Measurements from ENCODE around the gene FAM234A. TPM values are rescaled to one million over a fixed set of nuclear protein-coding genes. Genes with fewer than 3 reads are reported as not detected.

FAM234A gene
- total RNA-seq, 1 donor from 2014 or later = 72.3 TPM

DNA sequence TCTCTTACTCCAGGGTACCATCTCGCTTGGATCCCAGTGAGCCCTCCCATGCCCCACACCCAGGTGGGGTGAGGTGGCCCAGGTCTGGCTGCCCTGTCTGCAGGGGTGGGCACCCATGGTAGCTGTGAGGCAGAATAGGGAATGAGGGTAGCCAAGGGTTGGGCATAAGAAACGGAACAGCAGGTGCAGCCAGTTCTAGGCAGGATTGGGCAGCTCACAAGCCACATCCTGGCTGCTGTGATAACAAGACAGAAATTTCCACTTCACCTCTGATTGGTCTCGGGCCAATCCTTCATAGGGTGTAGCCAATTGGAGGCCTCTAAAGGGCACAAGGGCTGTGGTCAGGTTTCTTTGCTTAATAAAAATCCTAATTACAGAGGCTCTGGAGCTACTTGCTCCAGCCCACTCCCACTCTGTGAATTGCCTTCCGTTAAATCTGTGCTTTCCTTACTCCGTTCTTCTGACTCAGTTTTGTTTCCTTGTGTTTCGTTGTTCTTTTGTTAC, 44.3 kb downstream of the FAM234A start:
- DNase-seq (ENCODE audit: low spot score) = no peak
- H3K4me3 Mint-ChIP-seq (ENCODE audit: unreplicated experiment) = no peak overlapping the region
- no peaks in the 10 kb centered on the region for H3K36me3 Mint-ChIP-seq (ENCODE audit: low read depth, unreplicated experiment)
- no peak overlapping the region for H3K27ac Mint-ChIP-seq (ENCODE audit: unreplicated experiment)
- no peaks in the 10 kb centered on the region for H3K4me1 Mint-ChIP-seq (ENCODE audit: unreplicated experiment)
- no peaks in the 10 kb centered on the region for H3K9me3 Mint-ChIP-seq (ENCODE audit: unreplicated experiment)
- TF ChIP-seq, protein P1, sequence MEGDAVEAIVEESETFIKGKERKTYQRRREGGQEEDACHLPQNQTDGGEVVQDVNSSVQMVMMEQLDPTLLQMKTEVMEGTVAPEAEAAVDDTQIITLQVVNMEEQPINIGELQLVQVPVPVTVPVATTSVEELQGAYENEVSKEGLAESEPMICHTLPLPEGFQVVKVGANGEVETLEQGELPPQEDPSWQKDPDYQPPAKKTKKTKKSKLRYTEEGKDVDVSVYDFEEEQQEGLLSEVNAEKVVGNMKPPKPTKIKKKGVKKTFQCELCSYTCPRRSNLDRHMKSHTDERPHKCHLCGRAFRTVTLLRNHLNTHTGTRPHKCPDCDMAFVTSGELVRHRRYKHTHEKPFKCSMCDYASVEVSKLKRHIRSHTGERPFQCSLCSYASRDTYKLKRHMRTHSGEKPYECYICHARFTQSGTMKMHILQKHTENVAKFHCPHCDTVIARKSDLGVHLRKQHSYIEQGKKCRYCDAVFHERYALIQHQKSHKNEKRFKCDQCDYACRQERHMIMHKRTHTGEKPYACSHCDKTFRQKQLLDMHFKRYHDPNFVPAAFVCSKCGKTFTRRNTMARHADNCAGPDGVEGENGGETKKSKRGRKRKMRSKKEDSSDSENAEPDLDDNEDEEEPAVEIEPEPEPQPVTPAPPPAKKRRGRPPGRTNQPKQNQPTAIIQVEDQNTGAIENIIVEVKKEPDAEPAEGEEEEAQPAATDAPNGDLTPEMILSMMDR (IDR thresholded peaks at IDR 0.05; ENCODE audit: unreplicated experiment) = no peak
- H3K27me3 Mint-ChIP-seq (ENCODE audit: unreplicated experiment) = peaks cover 9% of the 10 kb centered on the region

DNA sequence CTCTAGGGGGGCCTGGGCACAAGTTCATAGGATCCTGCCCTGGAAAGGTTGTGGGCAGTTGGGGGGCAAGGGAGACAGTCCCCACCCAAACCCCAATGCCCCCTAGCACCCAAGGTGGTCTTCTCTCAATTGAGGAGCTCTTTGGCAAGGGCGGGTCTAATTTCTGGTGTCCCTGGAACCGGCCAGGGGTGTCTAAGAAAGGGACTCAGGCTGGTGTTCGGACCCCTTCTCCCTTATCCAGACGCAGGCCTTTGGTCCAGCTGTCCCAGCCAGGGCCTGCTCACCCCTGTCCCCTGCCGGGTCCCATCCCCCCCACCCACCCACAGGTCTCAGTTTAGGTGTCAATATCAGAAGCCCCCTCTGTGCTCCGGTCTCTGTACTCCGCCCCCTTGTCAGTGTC, 44.9 kb downstream of the FAM234A start:
- Mint-ChIP-seq H3K27me3 (ENCODE audit: unreplicated experiment) (peaks cover 9% of the 10 kb centered on the region), H3K27ac (ENCODE audit: unreplicated experiment) (no peak overlapping the region), H3K9me3 (ENCODE audit: unreplicated experiment) (no peaks in the 10 kb centered on the region)

DNA sequence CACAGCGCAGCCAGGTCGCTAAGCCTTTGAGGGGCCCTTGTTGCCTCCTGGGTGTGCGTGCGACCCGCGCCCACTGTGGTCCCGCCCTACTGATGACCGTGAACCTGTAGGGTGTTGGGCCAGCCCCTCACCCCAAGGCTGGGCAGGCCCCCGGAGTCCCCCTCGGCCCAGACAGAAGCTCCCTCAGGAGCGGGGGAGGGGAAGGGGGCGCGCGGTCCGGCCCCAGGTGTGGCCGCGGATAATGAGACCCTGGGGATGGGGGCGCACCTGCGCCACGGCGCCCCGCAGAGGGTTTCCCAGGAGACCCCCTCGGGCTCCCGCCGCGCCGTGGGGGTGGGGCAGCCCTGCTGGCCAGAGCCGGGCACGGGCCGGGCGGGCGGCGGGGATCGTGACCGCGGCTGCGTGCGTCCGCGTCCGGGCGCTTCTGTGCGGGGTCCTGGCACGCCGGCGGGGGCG, 45.4 kb downstream of the FAM234A start:
- H3K27me3 Mint-ChIP-seq (ENCODE audit: unreplicated experiment) = peaks cover 9% of the 10 kb centered on the region
- no peak overlapping the region for H3K27ac Mint-ChIP-seq (ENCODE audit: unreplicated experiment)
- H3K4me1 Mint-ChIP-seq (ENCODE audit: unreplicated experiment) = no peaks in the 10 kb centered on the region
- no peaks in the 10 kb centered on the region for H3K9me3 Mint-ChIP-seq (ENCODE audit: unreplicated experiment)
- H3K36me3 Mint-ChIP-seq (ENCODE audit: low read depth, unreplicated experiment) = no peaks in the 10 kb centered on the region
- H3K4me3 Mint-ChIP-seq (ENCODE audit: unreplicated experiment) = no peak overlapping the region
- DNase-seq (ENCODE audit: low spot score) = no peak
- TF ChIP-seq, protein P1 (IDR thresholded peaks at IDR 0.05; ENCODE audit: unreplicated experiment) = no peak

More for the DNA sequence above, 44.9 kb downstream of the FAM234A start:
- no peaks in the 10 kb centered on the region for H3K4me1 Mint-ChIP-seq (ENCODE audit: unreplicated experiment)
- TF ChIP-seq, protein P1 (IDR thresholded peaks at IDR 0.05; ENCODE audit: unreplicated experiment) = no peak
- H3K4me3 Mint-ChIP-seq (ENCODE audit: unreplicated experiment) = no peak overlapping the region
- no peaks in the 10 kb centered on the region for H3K36me3 Mint-ChIP-seq (ENCODE audit: low read depth, unreplicated experiment)
- DNase-seq (ENCODE audit: low spot score) = no peak

DNA sequence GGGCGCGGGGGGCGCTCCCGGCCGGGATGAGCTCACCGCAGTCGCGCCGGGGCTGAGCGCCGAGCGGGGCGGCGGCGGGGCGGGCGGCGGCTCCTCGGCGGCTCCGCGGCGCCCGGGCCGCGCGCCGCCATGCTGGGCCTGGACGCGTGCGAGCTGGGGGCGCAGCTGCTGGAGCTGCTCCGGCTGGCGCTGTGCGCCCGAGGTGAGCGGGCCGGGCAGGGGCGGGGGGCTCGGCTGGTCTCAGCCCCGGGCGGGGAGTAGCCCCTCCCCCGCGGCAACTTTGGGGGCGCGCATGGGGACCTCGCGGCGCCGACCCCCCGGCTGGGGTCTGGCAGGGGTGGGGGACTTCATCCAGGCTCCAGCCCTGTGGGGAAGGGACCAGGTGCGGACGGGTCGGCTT, 45.9 kb downstream of the FAM234A start, which contains the start of gene ARHGDIG:
Gene ARHGDIG (plus strand): TSS at position 40 of the 400 bp plus-strand sequence. CDS start 90 bp downstream, at position 130.
- H3K9me3 Mint-ChIP-seq (ENCODE audit: unreplicated experiment) = no peaks in the 10 kb centered on the region
- no peak within 1 kb of the TSS for H3K27ac Mint-ChIP-seq (ENCODE audit: unreplicated experiment)
- H3K4me1 Mint-ChIP-seq (ENCODE audit: unreplicated experiment) = no peaks in the 10 kb centered on the region
- DNase-seq (ENCODE audit: low spot score) = no peak
- no peak within 1 kb of the TSS for H3K4me3 Mint-ChIP-seq (ENCODE audit: unreplicated experiment)
- TF ChIP-seq, protein P1 (IDR thresholded peaks at IDR 0.05; ENCODE audit: unreplicated experiment) = no peak
- peaks cover 9% of the 10 kb centered on the region for H3K27me3 Mint-ChIP-seq (ENCODE audit: unreplicated experiment)
- H3K36me3 Mint-ChIP-seq (ENCODE audit: low read depth, unreplicated experiment) = no peaks in the 10 kb centered on the region

DNA sequence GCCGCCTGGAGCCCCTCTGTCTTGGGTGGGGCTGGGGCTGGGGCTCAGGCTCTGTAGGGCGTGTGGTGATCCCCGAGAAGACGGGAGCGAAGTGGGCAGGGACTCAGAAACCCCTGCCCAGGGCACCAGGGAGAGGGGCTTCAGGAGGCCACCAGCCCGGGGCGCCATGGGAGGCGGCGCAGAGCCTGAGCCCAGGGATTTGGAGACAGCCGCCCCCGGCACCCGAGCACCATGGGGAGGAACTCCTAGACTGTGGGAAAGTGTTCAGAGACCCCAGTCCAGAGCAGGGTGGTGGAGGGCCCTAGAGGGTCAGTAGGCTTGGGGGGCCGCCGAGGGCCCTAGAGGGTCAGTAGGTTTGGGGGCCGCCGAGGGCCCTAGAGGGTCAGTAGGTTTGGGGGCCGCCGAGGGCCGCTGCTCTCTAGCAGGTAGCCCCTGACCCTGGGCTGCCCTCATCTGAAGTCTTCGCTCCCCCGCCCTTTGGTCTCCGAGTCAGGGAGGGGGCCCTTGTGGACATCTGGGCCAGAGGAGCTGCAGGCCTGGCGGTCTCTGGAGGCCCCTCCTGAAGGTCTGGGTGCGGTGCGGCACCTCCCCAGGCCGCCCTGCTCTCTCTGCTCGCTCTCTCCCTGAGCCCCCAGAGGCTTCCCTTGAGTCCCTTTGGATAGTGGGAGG, 46.5 kb downstream of the FAM234A start:
- DNase-seq (ENCODE audit: low spot score) = no peak
- H3K4me3 Mint-ChIP-seq (ENCODE audit: unreplicated experiment) = no peak overlapping the region
- TF ChIP-seq, protein P1 (IDR thresholded peaks at IDR 0.05; ENCODE audit: unreplicated experiment) = no peak

More for the DNA sequence above, 46.5 kb downstream of the FAM234A start:
- H3K27me3 Mint-ChIP-seq (ENCODE audit: unreplicated experiment) = peaks cover 8% of the 10 kb centered on the region
- H3K9me3 Mint-ChIP-seq (ENCODE audit: unreplicated experiment) = no peaks in the 10 kb centered on the region
- H3K27ac Mint-ChIP-seq (ENCODE audit: unreplicated experiment) = no peak overlapping the region
- H3K36me3 Mint-ChIP-seq (ENCODE audit: low read depth, unreplicated experiment) = no peaks in the 10 kb centered on the region
- no peaks in the 10 kb centered on the region for H3K4me1 Mint-ChIP-seq (ENCODE audit: unreplicated experiment)
